H1 (cell line): ENCODE data around the gene MGST2. TPM values are rescaled to one million over a fixed set of nuclear protein-coding genes. Genes with fewer than 3 reads are reported as not detected.

Source experiments
- CTCF ChIA-PET: fragments of 300-600 bp; sonication (Branson Sonifier 250); formaldehyde crosslinking; loops from one replicate; lab custom pipeline; 2021; ENCODE audit not compliant: partially characterized antibody; lab: Charles Lee
- POLR2A ChIA-PET: fragments of 300-600 bp; sonication (Branson Sonifier 250); formaldehyde crosslinking; loops from one replicate; lab custom pipeline; 2021; ENCODE audit warnings: inconsistent platforms; ENCODE audit not compliant: partially characterized antibody; lab: Charles Lee
- DNase-seq, 2 experiments: peaks; one replicate each; pipeline versions ENCODE4 v3.0.0 to v3.0.0-alpha.2; 2010 to 2022; ENCODE audit warnings: low spot score in 2 of 2, low read depth in 1 of 2, mixed read lengths in 1 of 2
- FAIRE-seq: peaks from 2 replicates; lab custom pipeline; 2011; peaks lifted over from hg19 to GRCh38; lab: Jason Lieb, UNC
- H2AFZ ChIP-seq: 2 replicates; pipeline ENCODE4 v1.8.1; 2012; ENCODE audit warnings: low read length, inconsistent platforms
- H2AK5ac ChIP-seq: 2 replicates; pipeline ENCODE4 v1.6.1; 2013; ENCODE audit warnings: low read depth, low read length
- H2BK120ac ChIP-seq: replicated peaks from 2 replicates; pipeline ENCODE3; 2013; ENCODE audit warnings: low read depth, low read length, inconsistent platforms
- H2BK12ac ChIP-seq: 2 replicates; pipeline ENCODE4 v1.6.1; 2013; ENCODE audit warnings: low read depth, low read length
- H2BK15ac ChIP-seq: 2 replicates; pipeline ENCODE4 v1.6.1; 2013; ENCODE audit warnings: low read length
- H2BK20ac ChIP-seq: 2 replicates; pipeline ENCODE4 v1.6.1; 2013; ENCODE audit warnings: low read length
- H2BK5ac ChIP-seq: 2 replicates; pipeline ENCODE4 v1.6.1; 2013; ENCODE audit warnings: low read depth, low read length
- H3K14ac ChIP-seq: 2 replicates; pipeline ENCODE4 v1.6.1; 2013; ENCODE audit warnings: inconsistent platforms; ENCODE audit not compliant: insufficient read length
- H3K18ac ChIP-seq: 2 replicates; pipeline ENCODE4 v1.6.1; 2013; ENCODE audit warnings: low read length; ENCODE audit errors: extremely low read depth
- H3K23ac ChIP-seq: 2 replicates; pipeline ENCODE4 v1.6.1; 2013; ENCODE audit warnings: inconsistent platforms; ENCODE audit not compliant: insufficient read length
- H3K23me2 ChIP-seq: 2 replicates; pipeline ENCODE4 v1.6.1; 2013; ENCODE audit warnings: low read depth, low read length
- H3K27ac ChIP-seq: 2 replicates; pipeline ENCODE4 v1.6.1; 2011; ENCODE audit warnings: low read depth, low read length, inconsistent platforms
- H3K27me3 ChIP-seq, 4 experiments: replicated peaks in 1 of 4; 1 replicate in 1 of 4; 2 replicates in 3 of 4; pipeline versions ENCODE4 v1.6.1 to v1.8.1; 2011 to 2013; ENCODE audit warnings: low read length in 3 of 4, mild to moderate bottlenecking in 3 of 4, inconsistent platforms in 2 of 4, mixed read lengths in 2 of 4, moderate library complexity in 1 of 4; ENCODE audit not compliant: control insufficient read depth in 3 of 4, insufficient read depth in 3 of 4; ENCODE audit errors: extremely low read depth in 1 of 4
- H3K36me3 ChIP-seq, 4 experiments: 2 replicates each; pipeline versions ENCODE4 v1.6.1 to v1.8.1; 2011 to 2013; ENCODE audit warnings: mild to moderate bottlenecking in 4 of 4, low read length in 3 of 4, moderate library complexity in 2 of 4, control low read depth in 1 of 4, inconsistent platforms in 1 of 4; ENCODE audit not compliant: insufficient read depth in 4 of 4, control insufficient read depth in 2 of 4
- H3K4ac ChIP-seq: replicated peaks from 2 replicates; pipeline ENCODE3; 2013; ENCODE audit warnings: low read length, low read depth, mixed read lengths, inconsistent platforms; ENCODE audit not compliant: insufficient read length
- H3K4me1 ChIP-seq, 4 experiments: replicated peaks in 1 of 4; 1 replicate in 1 of 4; 2 replicates in 3 of 4; pipeline versions ENCODE4 v1.6.1 to v1.8.1; 2011 to 2013; ENCODE audit warnings: low read length in 3 of 4, inconsistent platforms in 2 of 4, mixed read lengths in 1 of 4; ENCODE audit not compliant: insufficient read depth in 4 of 4, control insufficient read depth in 3 of 4
- H3K4me2 ChIP-seq, 2 experiments: 2 replicates each; pipeline versions ENCODE4 v1.6.1 to v1.8.1; 2011 to 2013; ENCODE audit warnings: low read depth in 2 of 2, low read length in 2 of 2, control low read depth in 1 of 2, inconsistent platforms in 1 of 2, mild to moderate bottlenecking in 1 of 2; ENCODE audit not compliant: insufficient read depth in 1 of 2
- H3K4me3 ChIP-seq, 4 experiments: fragments of 200-600, 300-600 bp in 1 of 4; sonication (generic), shearing (Covaris generic), sonication (Bioruptor Twin) in 1 of 4; 2 replicates each; pipeline versions ENCODE4 v1.5.1 to v1.8.1; 2011 to 2016; ENCODE audit warnings: low read length in 4 of 4, low read depth in 3 of 4, control low read depth in 2 of 4, inconsistent platforms in 2 of 4, mild to moderate bottlenecking in 2 of 4, mixed read lengths in 1 of 4, moderate library complexity in 1 of 4; ENCODE audit not compliant: insufficient read depth in 2 of 4; ENCODE audit errors: extremely low read depth in 1 of 4
- H3K56ac ChIP-seq: replicated peaks from 2 replicates; pipeline ENCODE3; 2013; ENCODE audit warnings: low read depth, mild to moderate bottlenecking, mixed read lengths, low read length, inconsistent platforms; ENCODE audit not compliant: insufficient read length
- H3K79me1 ChIP-seq: 2 replicates; pipeline ENCODE4 v1.6.1; 2013; ENCODE audit warnings: low read depth, low read length, control low read depth
- H3K79me2 ChIP-seq, 2 experiments: 2 replicates each; pipeline versions ENCODE4 v1.6.1 to v1.8.1; 2012 to 2013; ENCODE audit warnings: low read length in 2 of 2, mild to moderate bottlenecking in 2 of 2, inconsistent platforms in 1 of 2; ENCODE audit not compliant: insufficient read depth in 2 of 2, control insufficient read depth in 1 of 2
- H3K9ac ChIP-seq, 4 experiments: replicated peaks in 1 of 4; 1 replicate in 1 of 4; 2 replicates in 3 of 4; pipeline versions ENCODE4 v1.6.1 to v1.8.1; 2011 to 2013; ENCODE audit warnings: low read depth in 3 of 4, low read length in 3 of 4, control low read depth in 2 of 4, mild to moderate bottlenecking in 2 of 4, moderate library complexity in 2 of 4, inconsistent platforms in 1 of 4; ENCODE audit errors: extremely low read depth in 1 of 4
- H3K9me3 ChIP-seq, 2 experiments: 2 replicates each; pipeline versions ENCODE4 v1.6.1 to v1.8.1; 2012 to 2013; ENCODE audit warnings: mild to moderate bottlenecking in 2 of 2, moderate library complexity in 2 of 2, control low read depth in 1 of 2, inconsistent platforms in 1 of 2, low read depth in 1 of 2, low read length in 1 of 2, mixed read lengths in 1 of 2; ENCODE audit not compliant: insufficient read depth in 2 of 2
- H4K20me1 ChIP-seq, 2 experiments: replicated peaks in 1 of 2; 2 replicates each; pipeline versions ENCODE3 to v1.8.1; 2011 to 2013; ENCODE audit warnings: inconsistent platforms in 2 of 2, low read length in 2 of 2, mild to moderate bottlenecking in 1 of 2; ENCODE audit not compliant: insufficient read depth in 2 of 2, control insufficient read depth in 1 of 2
- H4K5ac ChIP-seq: 2 replicates; pipeline ENCODE4 v1.6.1; 2013; ENCODE audit warnings: low read length, low read depth, mixed read lengths, inconsistent platforms; ENCODE audit not compliant: insufficient read length
- H4K8ac ChIP-seq: 2 replicates; pipeline ENCODE4 v1.8.0; 2013; ENCODE audit warnings: mild to moderate bottlenecking, moderate library complexity, low read length, inconsistent platforms; ENCODE audit not compliant: insufficient read depth; ENCODE audit errors: extremely low read depth
- H4K91ac ChIP-seq: replicated peaks from 2 replicates; pipeline ENCODE3; 2013; ENCODE audit warnings: low read length, mixed read lengths, inconsistent platforms; ENCODE audit not compliant: insufficient read length
- CBX5 ChIP-seq: fragments of 300-800, 300-1000 bp; sonication (generic); IDR thresholded peaks from 2 replicates; pipeline ENCODE4 v1.7.1; 2016; ENCODE audit warnings: antibody characterized with exemption, low read length, low read depth
- EZH2 ChIP-seq: fragments of 200-600 bp; sonication (generic); IDR thresholded peaks from 2 replicates; pipeline ENCODE4 v1.7.1; 2012; ENCODE audit warnings: low read depth, mild to moderate bottlenecking, moderate library complexity, low read length, inconsistent platforms; ENCODE audit not compliant: severe bottlenecking
- SUZ12 ChIP-seq: fragments of 200-600 bp; sonication (generic); IDR thresholded peaks from 2 replicates; pipeline ENCODE4 v1.6.1; 2012; ENCODE audit warnings: mild to moderate bottlenecking, inconsistent platforms, low read length, moderate library complexity, mixed read lengths
- WGBS, 2 experiments: shearing (Covaris generic) in 1 of 2; methylation state at CpG; one replicate each; pipeline versions ENCODE4 v1.1.6 to v1.1.7; 2013 to 2015; ENCODE audit warnings: low lambda C conversion rate in 2 of 2, mixed read lengths in 2 of 2, inconsistent platforms in 1 of 2, low coverage in 1 of 2, missing lambda C conversion rate in 1 of 2; ENCODE audit not compliant: insufficient replicate concordance in 2 of 2, insufficient coverage in 1 of 2, insufficient read length in 1 of 2; ENCODE audit errors: extremely low coverage in 1 of 2, missing lambda C conversion rate in 1 of 2; 5-methylcytosine and 5-hydroxymethylcytosine counted together
- polyA plus RNA-seq, 7 experiments: library from polyadenylated mRNA; depleted of rRNA in 3 of 7; stranded (reverse) in 5 of 7; unstranded in 2 of 7; fragments of >200 nt in 5 of 7; fragments of 200-250 nt in 2 of 7; gene quantifications; 1 replicate in 5 of 7; 2 replicates in 1 of 7; 4 replicates in 1 of 7; pipeline versions ENCODE4 v1.2.1 to v1.2.3, GENCODE V29; 2011 to 2013; ENCODE audit warnings: missing spikeins in 2 of 7, mixed read lengths in 2 of 7
- total RNA-seq: library from RNA; stranded (reverse); fragmentation: NEBNext Ultra II Directional; extraction: Animal tissue kit (Norgen Biotek cat#: 25700); gene quantifications from 2 replicates; pipeline ENCODE4 v1.2.1, GENCODE V29; 2021

MGST2 gene
- total and polyA plus RNA-seq, 2 of the 8 experiments (the other 6 are each of a cell fraction or from before 2014, with no cell fraction given), result 8.0 to 13.6 TPM

DNA sequence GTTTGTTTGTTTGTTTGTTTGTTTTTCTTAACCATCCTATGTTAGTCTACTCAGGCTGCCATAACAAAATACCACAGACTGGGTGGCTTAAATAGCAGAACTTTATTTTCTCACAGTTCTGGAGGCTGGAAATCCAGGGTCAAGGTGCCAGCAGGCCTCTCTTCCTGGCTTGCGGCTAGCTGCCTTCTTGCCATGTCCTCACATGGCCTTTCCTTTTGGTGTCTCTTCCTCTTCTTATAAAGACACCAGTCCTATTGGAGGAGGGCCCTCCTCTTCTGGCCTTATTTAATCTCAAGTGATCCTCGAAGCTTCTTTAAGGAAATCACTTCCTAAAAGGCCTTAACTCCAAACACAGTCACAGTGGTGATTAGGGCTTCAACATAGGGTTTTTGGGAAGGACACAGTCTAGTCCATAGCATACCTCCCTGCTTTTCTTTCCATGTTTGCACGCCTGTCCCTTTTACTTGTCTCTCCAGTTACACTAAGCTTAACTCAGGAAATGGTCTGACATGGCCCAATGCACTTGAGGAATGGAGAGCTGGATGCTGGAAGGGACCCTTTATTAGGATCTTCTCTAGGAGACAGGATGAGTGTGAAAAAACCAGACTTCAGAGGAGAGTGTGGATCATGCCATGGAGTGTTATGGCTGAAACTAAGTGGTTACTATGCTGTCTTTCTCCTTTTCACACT, 36.0 kb upstream of the MGST2 start:
- FAIRE-seq (no peak), DNase-seq (no peak)
- Histone ChIP-seq H3K23ac (no peak overlapping the region), H4K5ac (no peak overlapping the region), H2BK20ac (no peak overlapping the region), H3K27me3 (peaks cover 22 to 59% (median 53%) of the 10 kb centered on the region in 4 experiments), H3K4me2 (no peak overlapping the region), H2BK15ac (no peak overlapping the region), H3K79me1 (no peaks in the 10 kb centered on the region), H2AK5ac (no peak overlapping the region), H3K27ac (no peak overlapping the region), H3K23me2 (no peaks in the 10 kb centered on the region), H2BK120ac (no peak overlapping the region), H3K9ac (no peak overlapping the region), H3K4me3 (no peak overlapping the region), H3K4me1 (peaks cover 3 to 15% (median 10%) of the 10 kb centered on the region in 4 experiments; a peak in 5 of 7 replicates), H3K9me3 (no peaks in the 10 kb centered on the region), H3K4ac (no peak overlapping the region), H4K91ac (no peak overlapping the region), H2AFZ (no peak overlapping the region), H3K56ac (no peak overlapping the region), H4K20me1 (peaks cover 0 to 2% of the 10 kb centered on the region in 2 experiments), H2BK5ac (no peak overlapping the region), H3K18ac (no peak overlapping the region), H3K14ac (no peak overlapping the region), H3K36me3 (no peaks in the 10 kb centered on the region), H2BK12ac (no peak overlapping the region), H3K79me2 (no peaks in the 10 kb centered on the region), H4K8ac (no peak overlapping the region)
- WGBS, 2 experiments, result 89% methylated on average over 3 of the region's 3 CpGs; no CpG with 5 or more reads in 1 of the 2 experiments
- TF ChIP-seq SUZ12 (no peak), CBX5 (no peak), EZH2 (no peak)
- ChIA-PET POLR2A (interaction anchor here (1.0 kb wide), 1 partner anchor 21 kb away, joined by 3 read pairs; no protein-coding TSS in a partner anchor), CTCF (interaction anchor here (1.1 to 18.2 kb wide), 4 partner anchors 12 to 76 kb away, joined by 4 to 264 read pairs (median 64); no protein-coding TSS in a partner anchor)
